D721Med (cell line): ENCODE data around the gene CLEC4F.

ENCODE experiments used
- DNase-seq: peaks from one replicate; pipeline ENCODE4 v3.0.0; 2011; ENCODE audit warnings: low spot score; ENCODE audit not compliant: insufficient read length
- FAIRE-seq: peaks from 2 replicates; lab custom pipeline; 2011; peaks lifted over from hg19 to GRCh38; lab: Jason Lieb, UNC
- CTCF ChIP-seq: IDR thresholded peaks from 2 replicates; pipeline ENCODE4 v1.5.1; 2012; ENCODE audit warnings: mild to moderate bottlenecking, control low read depth; ENCODE audit not compliant: insufficient read depth; ENCODE audit errors: missing control alignments

CLEC4F gene

GRCh38 chr2:70827388-70827787, 7.0 kb upstream of the CLEC4F start:
- DNase-seq (no peak), FAIRE-seq (no peak)
- TF ChIP-seq CTCF, result no peak

- no peak for TF ChIP-seq CTCF
- no peak for DNase-seq
- FAIRE-seq, result no peak
Observed at GRCh38 chr2:70826696-70827350, 6.4 kb upstream of the CLEC4F start.

GRCh38 chr2:70823249-70823648, 2.9 kb upstream of the CLEC4F start:
- no peak for FAIRE-seq
- TF ChIP-seq CTCF, result no peak
- no peak for DNase-seq

GRCh38 chr2:70822843-70823242, 2.4 kb upstream of the CLEC4F start:
- no peak for FAIRE-seq

GRCh38 chr2:70817284-70817954, 3.0 kb downstream of the CLEC4F start:
- TF ChIP-seq CTCF, result no peak
- DNase-seq (no peak), FAIRE-seq (no peak)

More at GRCh38 chr2:70822843-70823242, 2.4 kb upstream of the CLEC4F start:
- TF ChIP-seq CTCF, result no peak
- DNase-seq, result no peak

GRCh38 chr2:70816726-70817125, 3.7 kb downstream of the CLEC4F start:
- FAIRE-seq (no peak), DNase-seq (no peak)
- TF ChIP-seq CTCF, result no peak
